Thoracic aorta endothelial cell (primary cell): Measurements from ENCODE around the gene C3orf38. TPM values are rescaled to one million over a fixed set of nuclear protein-coding genes. Genes with fewer than 3 reads are reported as not detected.

Source experiments
- total RNA-seq: library from RNA; depleted of rRNA; stranded (reverse); fragments of >200 nt; gene quantifications from 2 replicates; pipeline ENCODE4 v1.2.3, GENCODE V29; 2012

C3orf38 gene
- total RNA-seq, result 27.8 and 31.2 TPM in 2 replicates

GRCh38 chr3:88149509-88150362 is at the start of gene C3orf38:
Gene C3orf38 (plus strand): TSS chr3:88149959. CDS start chr3:88150053, 94 bp downstream.

Other genes starting within 250 kb of the C3orf38 start
- gene CGGBP1, start 91.0 kb upstream of the C3orf38 start, total RNA-seq, result 101 and 112 TPM in 2 replicates
- gene ZNF654, start 90.7 kb upstream of the C3orf38 start, total RNA-seq, result 30.3 and 35.0 TPM in 2 replicates